Keratinocyte (primary cell): ENCODE results near the gene MPO.

Source experiments
- EZH2 ChIP-seq: IDR thresholded peaks from one replicate; pipeline ENCODE4 v1.6.1; 2012; ENCODE audit warnings: inconsistent platforms, mild to moderate bottlenecking, low read length, moderate library complexity
- TF ChIP-seq, protein P1 (sequence below), 3 experiments: IDR thresholded peaks in 1 of 3; conservative IDR thresholded peaks in 1 of 3; optimal IDR thresholded peaks in 1 of 3; 2 replicates in 2 of 3; 3 replicates in 1 of 3; pipeline versions ENCODE3 to v1.5.1; 2011; ENCODE audit warnings: low read length in 3 of 3, mild to moderate bottlenecking in 3 of 3, moderate library complexity in 2 of 3, control low read depth in 1 of 3, inconsistent platforms in 1 of 3; ENCODE audit not compliant: insufficient read depth in 2 of 3; ENCODE audit errors: extremely low read depth in 1 of 3

DNA sequence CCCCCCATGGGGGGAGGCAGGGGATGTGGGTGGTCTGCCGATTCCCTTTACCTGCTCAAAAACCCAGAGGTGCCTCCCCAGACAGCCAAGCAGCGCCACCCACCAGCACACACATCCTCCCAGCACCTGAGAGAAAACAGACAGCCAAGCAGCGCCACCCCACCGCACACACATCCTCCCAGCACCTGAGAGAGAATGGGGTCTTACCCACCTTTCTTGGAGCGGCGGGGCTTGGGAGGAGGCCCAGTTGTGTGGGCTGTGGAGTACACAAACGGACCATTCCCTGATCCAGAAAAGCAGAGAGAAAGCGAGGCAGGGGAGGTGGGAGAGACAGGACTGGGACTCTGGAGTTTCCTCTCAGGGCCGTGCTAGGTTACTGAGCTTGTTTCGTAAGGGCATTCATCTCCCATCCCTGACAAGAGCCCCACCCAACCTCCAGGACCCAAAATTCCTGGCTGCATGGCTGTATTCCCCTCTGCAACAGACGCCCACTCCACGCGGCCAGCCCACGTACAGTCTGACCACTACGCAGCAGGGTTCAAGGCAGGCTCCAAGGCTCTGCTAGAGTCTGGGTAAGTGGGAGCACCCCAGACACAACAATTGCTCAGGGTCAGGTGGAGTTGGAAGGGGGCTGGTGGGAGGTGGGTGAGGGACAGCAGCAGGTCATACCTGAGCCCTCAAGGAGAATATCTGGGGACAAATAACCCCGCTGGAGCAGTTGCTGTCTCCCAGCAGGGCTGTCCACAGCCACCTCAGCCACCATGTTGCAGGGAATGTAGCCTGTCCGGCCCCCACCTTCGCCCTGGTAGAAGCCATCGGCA, 25.6 kb upstream of the MPO start:
- TF ChIP-seq, protein P1, sequence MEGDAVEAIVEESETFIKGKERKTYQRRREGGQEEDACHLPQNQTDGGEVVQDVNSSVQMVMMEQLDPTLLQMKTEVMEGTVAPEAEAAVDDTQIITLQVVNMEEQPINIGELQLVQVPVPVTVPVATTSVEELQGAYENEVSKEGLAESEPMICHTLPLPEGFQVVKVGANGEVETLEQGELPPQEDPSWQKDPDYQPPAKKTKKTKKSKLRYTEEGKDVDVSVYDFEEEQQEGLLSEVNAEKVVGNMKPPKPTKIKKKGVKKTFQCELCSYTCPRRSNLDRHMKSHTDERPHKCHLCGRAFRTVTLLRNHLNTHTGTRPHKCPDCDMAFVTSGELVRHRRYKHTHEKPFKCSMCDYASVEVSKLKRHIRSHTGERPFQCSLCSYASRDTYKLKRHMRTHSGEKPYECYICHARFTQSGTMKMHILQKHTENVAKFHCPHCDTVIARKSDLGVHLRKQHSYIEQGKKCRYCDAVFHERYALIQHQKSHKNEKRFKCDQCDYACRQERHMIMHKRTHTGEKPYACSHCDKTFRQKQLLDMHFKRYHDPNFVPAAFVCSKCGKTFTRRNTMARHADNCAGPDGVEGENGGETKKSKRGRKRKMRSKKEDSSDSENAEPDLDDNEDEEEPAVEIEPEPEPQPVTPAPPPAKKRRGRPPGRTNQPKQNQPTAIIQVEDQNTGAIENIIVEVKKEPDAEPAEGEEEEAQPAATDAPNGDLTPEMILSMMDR (optimal IDR thresholded peaks at IDR 0.05 in 1 of 3, IDR thresholded peaks at IDR 0.05 in 1 of 3, conservative IDR thresholded peaks at IDR 0.05 in 1 of 3; ENCODE audit: extremely low read depth in 1 of 3, insufficient read depth in 2 of 3, low read length in 3 of 3): no peak
- no peak for TF ChIP-seq EZH2
